HG02973 (cell line): Measurements from ENCODE around the gene NDUFB11.

ENCODE experiments used
- ATAC-seq: cut with Tn5 transposase; IDR thresholded peaks from one replicate; pipeline ENCODE4 v1.9.1; 2021; ENCODE audit warnings: moderate library complexity; ENCODE audit not compliant: unreplicated experiment

NDUFB11 gene

GRCh38 chrX:47174846-47175587 lies 30.5 kb upstream of the NDUFB11 start:
- ATAC-seq: no peak

GRCh38 chrX:47174376-47174775 lies 29.9 kb upstream of the NDUFB11 start:
- no peak for ATAC-seq

GRCh38 chrX:47172971-47173792 lies 28.7 kb upstream of the NDUFB11 start:
- ATAC-seq: no peak

- ATAC-seq: no peak
Observed at GRCh38 chrX:47172549-47172948, 28.0 kb upstream of the NDUFB11 start.

- ATAC-seq: no peak
Observed at GRCh38 chrX:47171996-47172395, 27.5 kb upstream of the NDUFB11 start.

GRCh38 chrX:47170861-47171692 lies 26.6 kb upstream of the NDUFB11 start:
- no peak for ATAC-seq

- ATAC-seq: no peak
Observed at GRCh38 chrX:47169726-47170515, 25.4 kb upstream of the NDUFB11 start.

- ATAC-seq: no peak
Observed at GRCh38 chrX:47169273-47169672, 24.8 kb upstream of the NDUFB11 start.

GRCh38 chrX:47168495-47169073 lies 24.1 kb upstream of the NDUFB11 start:
- no peak for ATAC-seq

GRCh38 chrX:47166126-47166525 lies 21.6 kb upstream of the NDUFB11 start:
- no peak for ATAC-seq

GRCh38 chrX:47164420-47164819 lies 19.9 kb upstream of the NDUFB11 start:
- ATAC-seq: no peak

- no peak for ATAC-seq
Observed at GRCh38 chrX:47162927-47163583, 18.6 kb upstream of the NDUFB11 start.

GRCh38 chrX:47160781-47161180 lies 16.3 kb upstream of the NDUFB11 start:
- no peak for ATAC-seq

- ATAC-seq: no peak
Observed at GRCh38 chrX:47158781-47159180, 14.3 kb upstream of the NDUFB11 start.

- no peak for ATAC-seq
Observed at GRCh38 chrX:47158131-47158530, 13.6 kb upstream of the NDUFB11 start.

GRCh38 chrX:47156611-47157520 lies 12.4 kb upstream of the NDUFB11 start:
- no peak for ATAC-seq

- no peak for ATAC-seq
Observed at GRCh38 chrX:47151435-47151834, 6.9 kb upstream of the NDUFB11 start.

- no peak for ATAC-seq
Observed at GRCh38 chrX:47148946-47149345, 4.4 kb upstream of the NDUFB11 start.
